ENCODE measurements around the gene PRLR. TPM values are rescaled to one million over a fixed set of nuclear protein-coding genes. Genes with fewer than 3 reads are reported as not detected.
A peak's percentile ranks its signal among the peaks of the same experiment; 100 is the strongest.

Gene PRLR
- total and polyA plus RNA-seq, 2 of the 8 experiments (the other 6 are each of a cell fraction or from before 2014, with no cell fraction given): 0.53 to 2.5 TPM

GRCh38 chr5:35158622-35159369 lies 71.5 kb downstream of the PRLR start:
- Histone ChIP-seq H3K79me1 (ENCODE audit: low read depth, low read length) (no peaks in the 10 kb centered on the region), H3K23me2 (ENCODE audit: low read depth, low read length) (no peaks in the 10 kb centered on the region), H3K56ac (replicated peaks; ENCODE audit: insufficient read length, low read depth, low read length) (no peak overlapping the region), H3K9ac (replicated peaks in 1 of 4; ENCODE audit: extremely low read depth in 1 of 4, low read depth in 3 of 4, low read length in 3 of 4) (no peak overlapping the region), H3K4me2 (ENCODE audit: insufficient read depth in 1 of 2, low read depth in 2 of 2, low read length in 2 of 2) (no peak overlapping the region), H2BK12ac (ENCODE audit: low read depth, low read length) (no peak overlapping the region), H3K14ac (ENCODE audit: insufficient read length) (no peak overlapping the region), H4K8ac (ENCODE audit: extremely low read depth, insufficient read depth, low read length) (no peak overlapping the region), H2BK120ac (replicated peaks; ENCODE audit: low read depth, low read length) (no peak overlapping the region), H3K27me3 (replicated peaks in 1 of 4; ENCODE audit: control insufficient read depth in 3 of 4, extremely low read depth in 1 of 4, insufficient read depth in 3 of 4, low read length in 3 of 4) (no peaks in the 10 kb centered on the region), H3K4me3 (ENCODE audit: extremely low read depth in 1 of 4, insufficient read depth in 2 of 4, low read depth in 3 of 4, low read length in 4 of 4) (no peak overlapping the region), H3K79me2 (ENCODE audit: control insufficient read depth in 1 of 2, insufficient read depth in 2 of 2, low read length in 2 of 2) (no peaks in the 10 kb centered on the region), H2AFZ (ENCODE audit: low read length) (no peak overlapping the region), H2BK15ac (ENCODE audit: low read length) (no peak overlapping the region), H3K18ac (ENCODE audit: extremely low read depth, low read length) (no peak overlapping the region), H3K27ac (ENCODE audit: low read depth, low read length) (no peak overlapping the region), H3K36me3 (ENCODE audit: control insufficient read depth in 2 of 4, insufficient read depth in 4 of 4, low read length in 3 of 4) (no peaks in the 10 kb centered on the region), H3K4me1 (replicated peaks in 1 of 4; ENCODE audit: control insufficient read depth in 3 of 4, insufficient read depth in 4 of 4, low read length in 3 of 4) (no peaks in the 10 kb centered on the region; a peak in 1 of 7 replicates), H3K23ac (ENCODE audit: insufficient read length) (no peak overlapping the region), H4K5ac (ENCODE audit: insufficient read length, low read depth, low read length) (no peak overlapping the region), H3K9me3 (ENCODE audit: insufficient read depth in 2 of 2, low read depth in 1 of 2, low read length in 1 of 2) (no peaks in the 10 kb centered on the region), H4K91ac (replicated peaks; ENCODE audit: insufficient read length, low read length) (no peak overlapping the region), H2AK5ac (ENCODE audit: low read depth, low read length) (0 out of 2 replicates have a peak overlapping the region, but pooled peaks have one; percentile 16), H3K4ac (replicated peaks; ENCODE audit: insufficient read length, low read depth, low read length) (no peak overlapping the region), H2BK20ac (ENCODE audit: low read length) (no peak overlapping the region), H2BK5ac (ENCODE audit: low read depth, low read length) (no peak overlapping the region), H4K20me1 (replicated peaks in 1 of 2; ENCODE audit: control insufficient read depth in 1 of 2, insufficient read depth in 2 of 2, low read length in 2 of 2) (no peaks in the 10 kb centered on the region)
- DNase-seq (ENCODE audit: low read depth in 1 of 2, low spot score in 2 of 2) (no peak), FAIRE-seq (no peak)
- 81% methylated on average over 7 of the region's 7 CpGs; no CpG with 5 or more reads in 1 of the 2 experiments for WGBS, 2 experiments (ENCODE audit: extremely low coverage in 1 of 2, insufficient coverage in 1 of 2, insufficient read length in 1 of 2, insufficient replicate concordance in 2 of 2, low coverage in 1 of 2, low lambda C conversion rate in 2 of 2, missing lambda C conversion rate in 1 of 2)
- ChIA-PET POLR2A (ENCODE audit: partially characterized antibody) (no interaction called here), CTCF (ENCODE audit: partially characterized antibody) (interaction anchor here (1.2 to 2.6 kb wide), 2 partner anchors 24 to 71 kb away, joined by 4 to 13 read pairs; partner anchors contain the start of gene PRLR)
- TF ChIP-seq TAF7 (optimal IDR thresholded peaks at IDR 0.05; ENCODE audit: borderline replicate concordance, low read depth, low read length) (no peak), ASH2L (IDR thresholded peaks at IDR 0.05; ENCODE audit: low read length) (no peak), MAFK (IDR thresholded peaks at IDR 0.05; ENCODE audit: low read depth, low read length) (no peak), SP2 (IDR thresholded peaks at IDR 0.05; ENCODE audit: low read length) (no peak), SAP30 (IDR thresholded peaks at IDR 0.05; ENCODE audit: insufficient read depth, insufficient replicate concordance, low read length) (no peak), SIX5 (IDR thresholded peaks at IDR 0.05; ENCODE audit: low read depth, low read length) (no peak), ATF2 (IDR thresholded peaks at IDR 0.05; ENCODE audit: low read length) (no peak), CBX8 (IDR thresholded peaks at IDR 0.05; ENCODE audit: borderline replicate concordance, low read depth, low read length) (no peak), SRF (IDR thresholded peaks at IDR 0.05; ENCODE audit: low read depth, low read length) (no peak), PHF8 (conservative IDR thresholded peaks at IDR 0.05; ENCODE audit: low read depth, low read length) (no peak), CEBPB (IDR thresholded peaks at IDR 0.05; ENCODE audit: low read depth, low read length) (no peak), TAF1 (IDR thresholded peaks at IDR 0.05; ENCODE audit: low read depth, low read length) (no peak)
